PC-9 (cell line): ENCODE measurements around the gene OPRM1. TPM values are rescaled to one million over a fixed set of nuclear protein-coding genes. Genes with fewer than 3 reads are reported as not detected.

Experiments
- BruUV-seq: library from RNA; stranded (reverse); fragments of 400-500 nt; replicated peaks from 2 replicates; lab custom pipeline; 2021; lab: Mats Ljungman, UMichigan
- CTCF ChIA-PET: fragments of 300-600 bp; sonication (Branson Sonifier 250); formaldehyde crosslinking; loops from one replicate; lab custom pipeline; 2022; ENCODE audit warnings: antibody characterized with exemption; lab: Charles Lee
- POLR2A ChIA-PET: fragments of 300-600 bp; sonication (Branson Sonifier 250); formaldehyde crosslinking; loops from one replicate; lab custom pipeline; 2022; ENCODE audit warnings: antibody characterized with exemption; ENCODE audit not compliant: unreplicated experiment; lab: Charles Lee
- DNase-seq, 2 experiments: peaks; one replicate each; pipeline versions ENCODE4 v3.0.0 to v3.0.0-alpha.2; 2015 to 2022; ENCODE audit warnings: mixed read lengths in 1 of 2
- H2AFZ ChIP-seq: fragments of 200-600 bp; sonication (generic); 2 replicates; pipeline ENCODE4 v1.8.1; 2017; ENCODE audit warnings: antibody characterized with exemption
- H3F3A ChIP-seq: fragments of 200-600 bp; sonication (generic); 2 replicates; pipeline ENCODE4 v1.8.1; 2017; ENCODE audit warnings: antibody characterized with exemption, mild to moderate bottlenecking, low read depth; ENCODE audit not compliant: insufficient read depth
- H3K27ac ChIP-seq: fragments of 200-600 bp; sonication (generic); 2 replicates; pipeline ENCODE4 v1.6.1; 2016; ENCODE audit warnings: mixed run types
- H3K27me3 ChIP-seq: fragments of 200-600 bp; sonication (generic); 2 replicates; pipeline ENCODE4 v1.6.1; 2016; ENCODE audit warnings: low read depth, mixed run types; ENCODE audit not compliant: insufficient read depth
- H3K36me3 ChIP-seq: fragments of 200-600 bp; sonication (generic); 2 replicates; pipeline ENCODE4 v1.6.1; 2016; ENCODE audit warnings: low read depth, mixed run types
- H3K4me1 ChIP-seq: fragments of 200-600 bp; sonication (generic); replicated peaks from 2 replicates; pipeline ENCODE4 v1.6.1; 2016; ENCODE audit warnings: mixed run types; ENCODE audit not compliant: insufficient read depth
- H3K4me2 ChIP-seq: fragments of 200-600 bp; sonication (generic); 2 replicates; pipeline ENCODE4 v1.6.1; 2017; ENCODE audit warnings: mixed run types
- H3K4me3 ChIP-seq: fragments of 200-600 bp; sonication (generic); 2 replicates; pipeline ENCODE4 v1.6.1; 2016; ENCODE audit warnings: mixed run types
- H3K79me2 ChIP-seq: fragments of 200-600 bp; sonication (generic); 2 replicates; pipeline ENCODE4 v1.6.1; 2017; ENCODE audit warnings: low read depth, mixed run types
- H3K9me2 ChIP-seq: fragments of 200-600 bp; sonication (generic); 2 replicates; pipeline ENCODE4 v1.8.1; 2017; ENCODE audit warnings: mild to moderate bottlenecking; ENCODE audit not compliant: insufficient read depth
- H3K9me3 ChIP-seq: fragments of 200-600 bp; sonication (generic); 2 replicates; pipeline ENCODE4 v1.8.1; 2016; ENCODE audit warnings: low read depth; ENCODE audit not compliant: insufficient read depth
- H4K20me1 ChIP-seq: fragments of 200-600 bp; sonication (generic); 2 replicates; pipeline ENCODE4 v1.8.1; 2017; ENCODE audit not compliant: insufficient read depth
- EZH2 ChIP-seq: fragments of 200-600 bp; sonication (generic); IDR thresholded peaks from 2 replicates; pipeline ENCODE4 v1.8.0; 2017; ENCODE audit warnings: antibody characterized with exemption, low read depth
- intact Hi-C: fragments of 100-400 bp; cut with micrococcal nuclease; formaldehyde crosslinking; loops from one replicate; pipeline ENCODE4 v1.10.0; 2022; ENCODE audit not compliant: unreplicated experiment
- total RNA-seq: library from RNA; stranded (reverse); gene quantifications from 2 replicates; pipeline ENCODE4 v1.2.3, GENCODE V29; 2021
- TF ChIP-seq, protein P1 (sequence below): fragments of 200-600 bp; sonication (generic); conservative IDR thresholded peaks from 2 replicates; pipeline ENCODE4 v1.6.1; 2017; ENCODE audit warnings: mixed run types, antibody characterized with exemption, mild to moderate bottlenecking, moderate library complexity

The OPRM1 gene
- total RNA-seq, 1 experiment from 2014 or later: not detected

DNA sequence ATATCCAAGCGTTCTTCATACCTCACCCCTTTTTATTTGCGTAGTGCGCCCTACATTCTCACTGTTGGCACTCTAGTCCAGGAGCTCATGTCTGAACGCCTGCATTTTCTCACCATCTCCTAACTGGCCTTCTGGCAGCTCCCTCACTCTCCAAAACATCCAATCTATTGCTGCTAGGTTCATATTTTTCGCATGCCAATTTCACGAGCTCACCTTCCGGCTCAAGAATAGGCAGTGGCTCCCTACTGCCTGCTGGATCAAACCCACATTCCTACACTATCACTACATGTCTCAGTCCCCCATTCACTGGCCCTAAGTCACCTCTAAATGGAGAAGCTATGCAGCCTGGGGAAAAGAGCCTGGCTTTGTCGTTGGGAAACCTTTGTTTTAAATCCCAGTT, 202.5 kb downstream of the OPRM1 start:
- Histone ChIP-seq H2AFZ (no peak overlapping the region), H3K36me3 (no peaks in the 10 kb centered on the region), H3K79me2 (no peaks in the 10 kb centered on the region), H3K4me1 (no peaks in the 10 kb centered on the region), H4K20me1 (no peaks in the 10 kb centered on the region), H3K9me3 (no peaks in the 10 kb centered on the region), H3F3A (no peaks in the 10 kb centered on the region), H3K4me2 (no peak overlapping the region), H3K4me3 (no peak overlapping the region), H3K9me2 (no peaks in the 10 kb centered on the region), H3K27ac (no peak overlapping the region), H3K27me3 (no peaks in the 10 kb centered on the region)
- no peak for DNase-seq
- ChIA-PET CTCF (no interaction called here), POLR2A (no interaction called here)
- no peak for TF ChIP-seq EZH2
- TF ChIP-seq, protein P1, sequence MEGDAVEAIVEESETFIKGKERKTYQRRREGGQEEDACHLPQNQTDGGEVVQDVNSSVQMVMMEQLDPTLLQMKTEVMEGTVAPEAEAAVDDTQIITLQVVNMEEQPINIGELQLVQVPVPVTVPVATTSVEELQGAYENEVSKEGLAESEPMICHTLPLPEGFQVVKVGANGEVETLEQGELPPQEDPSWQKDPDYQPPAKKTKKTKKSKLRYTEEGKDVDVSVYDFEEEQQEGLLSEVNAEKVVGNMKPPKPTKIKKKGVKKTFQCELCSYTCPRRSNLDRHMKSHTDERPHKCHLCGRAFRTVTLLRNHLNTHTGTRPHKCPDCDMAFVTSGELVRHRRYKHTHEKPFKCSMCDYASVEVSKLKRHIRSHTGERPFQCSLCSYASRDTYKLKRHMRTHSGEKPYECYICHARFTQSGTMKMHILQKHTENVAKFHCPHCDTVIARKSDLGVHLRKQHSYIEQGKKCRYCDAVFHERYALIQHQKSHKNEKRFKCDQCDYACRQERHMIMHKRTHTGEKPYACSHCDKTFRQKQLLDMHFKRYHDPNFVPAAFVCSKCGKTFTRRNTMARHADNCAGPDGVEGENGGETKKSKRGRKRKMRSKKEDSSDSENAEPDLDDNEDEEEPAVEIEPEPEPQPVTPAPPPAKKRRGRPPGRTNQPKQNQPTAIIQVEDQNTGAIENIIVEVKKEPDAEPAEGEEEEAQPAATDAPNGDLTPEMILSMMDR: no peak
- no TSS peak for BruUV-seq
- intact Hi-C loops: no loop called here

DNA sequence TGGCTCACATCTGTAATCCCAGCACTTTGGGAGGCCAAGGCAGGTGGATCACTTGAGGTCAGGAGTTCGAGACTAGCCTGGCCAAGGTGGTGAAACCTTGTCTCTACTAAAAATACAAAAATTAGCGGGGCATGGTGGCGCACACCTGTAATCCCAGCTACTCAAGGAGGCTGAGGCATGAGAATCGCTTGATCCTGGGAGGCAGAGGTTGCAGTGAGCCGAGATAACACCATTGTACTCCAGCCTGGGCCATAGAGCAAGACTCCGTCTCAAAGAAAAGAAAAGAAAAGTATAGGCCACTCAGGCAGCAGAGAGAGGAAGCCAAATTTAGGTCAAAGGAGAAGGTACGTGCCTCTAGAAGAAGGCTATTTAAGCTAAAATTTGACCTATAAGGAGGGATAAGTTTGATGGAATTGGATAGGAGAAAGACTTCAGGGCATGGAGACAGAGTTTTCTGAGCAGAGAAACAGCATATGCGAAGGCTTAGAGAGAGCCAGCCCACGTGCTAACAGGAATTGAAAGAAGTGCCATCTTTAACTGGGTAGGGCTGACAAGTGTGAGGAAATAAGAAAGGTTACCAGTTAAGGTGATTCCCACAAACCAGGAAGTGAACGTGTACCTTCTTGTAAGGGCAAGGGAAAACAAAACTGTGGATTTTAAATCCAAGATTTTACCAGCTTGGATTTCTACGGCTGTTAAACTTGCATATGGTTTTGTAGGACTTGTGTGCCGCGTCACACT, 203.7 kb downstream of the OPRM1 start:
- intact Hi-C loops: no loop called here
- Histone ChIP-seq H3K4me3 (no peak overlapping the region), H3K27ac (no peak overlapping the region), H3K27me3 (no peaks in the 10 kb centered on the region), H4K20me1 (no peaks in the 10 kb centered on the region), H3K4me1 (no peaks in the 10 kb centered on the region), H3K79me2 (no peaks in the 10 kb centered on the region), H2AFZ (no peak overlapping the region), H3K9me3 (no peaks in the 10 kb centered on the region), H3K9me2 (no peaks in the 10 kb centered on the region), H3K36me3 (no peaks in the 10 kb centered on the region), H3F3A (no peaks in the 10 kb centered on the region), H3K4me2 (no peak overlapping the region)
- TF ChIP-seq, protein P1: no peak
- no peak for TF ChIP-seq EZH2
- CTCF ChIA-PET: no interaction called here
- no peak for DNase-seq
- no TSS peak for BruUV-seq
- POLR2A ChIA-PET: no interaction called here

DNA sequence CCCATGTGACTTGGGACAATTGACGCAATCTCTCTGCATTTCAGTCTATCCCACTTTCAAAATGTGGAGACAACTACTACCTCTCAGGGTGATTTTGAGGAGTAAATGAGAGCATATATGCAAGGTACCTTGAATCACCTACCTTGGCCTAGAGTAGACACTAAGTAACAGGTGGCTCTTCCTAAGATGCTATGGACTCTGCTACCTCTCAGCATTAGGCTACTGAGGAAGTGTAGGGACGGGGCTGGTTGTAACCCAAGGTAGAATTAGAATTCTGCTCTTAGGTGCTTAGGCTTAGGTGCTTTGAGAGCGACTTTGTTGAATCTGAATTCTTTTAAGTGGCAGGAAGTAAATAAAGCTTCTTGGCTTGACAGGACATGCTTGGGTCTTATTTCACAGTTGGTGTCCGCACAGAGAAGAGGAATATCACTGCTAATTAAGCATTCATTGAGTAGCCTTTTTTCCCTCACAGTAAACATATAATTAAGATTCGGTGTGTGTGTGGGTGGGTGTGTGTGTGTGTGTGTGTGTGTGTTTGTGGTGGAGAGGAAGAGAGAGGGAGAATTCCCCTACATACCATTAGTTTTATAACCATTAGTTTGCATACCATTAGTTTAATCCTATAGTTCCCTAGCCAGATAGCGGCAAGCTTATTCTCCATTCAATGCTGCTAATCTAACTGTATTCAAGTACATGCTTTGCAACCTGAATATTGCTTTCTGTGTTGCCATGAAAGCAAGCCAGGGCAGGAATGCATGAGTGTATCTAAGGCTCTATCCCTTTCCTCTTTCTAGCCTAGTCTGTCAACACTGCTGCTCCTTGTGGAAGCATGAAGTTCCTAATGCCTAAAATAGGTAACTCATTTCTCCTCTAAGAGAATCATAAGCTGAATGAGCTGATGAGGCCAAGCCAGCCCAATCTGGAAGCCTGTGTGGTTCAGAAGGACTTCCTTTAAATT, 205.0 kb downstream of the OPRM1 start:
- no peaks in the 10 kb centered on the region for H3K36me3 ChIP-seq
- no peaks in the 10 kb centered on the region for H3K9me2 ChIP-seq
- H3K4me3 ChIP-seq: no peak overlapping the region
- ChIA-PET CTCF (no interaction called here), POLR2A (no interaction called here)
- H3K79me2 ChIP-seq: no peaks in the 10 kb centered on the region
- H3K9me3 ChIP-seq: no peaks in the 10 kb centered on the region
- no peaks in the 10 kb centered on the region for H3F3A ChIP-seq
- no peak overlapping the region for H2AFZ ChIP-seq
- no peak overlapping the region for H3K4me2 ChIP-seq
- no peak overlapping the region for H3K27ac ChIP-seq
- TF ChIP-seq, protein P1: no peak
- no peak for TF ChIP-seq EZH2
- intact Hi-C loops: no loop called here
- H3K4me1 ChIP-seq: no peaks in the 10 kb centered on the region
- DNase-seq: no peak
- no peaks in the 10 kb centered on the region for H4K20me1 ChIP-seq
- no peaks in the 10 kb centered on the region for H3K27me3 ChIP-seq
- BruUV-seq: no TSS peak
